GM18526 (cell line): ENCODE measurements around the gene FAM186B.

Experiments
- POLR2A ChIP-seq: IDR thresholded peaks from 3 replicates; pipeline ENCODE4 v1.6.1; 2011; ENCODE audit not compliant: insufficient read length; ENCODE audit errors: extremely low read depth

FAM186B gene

DNA sequence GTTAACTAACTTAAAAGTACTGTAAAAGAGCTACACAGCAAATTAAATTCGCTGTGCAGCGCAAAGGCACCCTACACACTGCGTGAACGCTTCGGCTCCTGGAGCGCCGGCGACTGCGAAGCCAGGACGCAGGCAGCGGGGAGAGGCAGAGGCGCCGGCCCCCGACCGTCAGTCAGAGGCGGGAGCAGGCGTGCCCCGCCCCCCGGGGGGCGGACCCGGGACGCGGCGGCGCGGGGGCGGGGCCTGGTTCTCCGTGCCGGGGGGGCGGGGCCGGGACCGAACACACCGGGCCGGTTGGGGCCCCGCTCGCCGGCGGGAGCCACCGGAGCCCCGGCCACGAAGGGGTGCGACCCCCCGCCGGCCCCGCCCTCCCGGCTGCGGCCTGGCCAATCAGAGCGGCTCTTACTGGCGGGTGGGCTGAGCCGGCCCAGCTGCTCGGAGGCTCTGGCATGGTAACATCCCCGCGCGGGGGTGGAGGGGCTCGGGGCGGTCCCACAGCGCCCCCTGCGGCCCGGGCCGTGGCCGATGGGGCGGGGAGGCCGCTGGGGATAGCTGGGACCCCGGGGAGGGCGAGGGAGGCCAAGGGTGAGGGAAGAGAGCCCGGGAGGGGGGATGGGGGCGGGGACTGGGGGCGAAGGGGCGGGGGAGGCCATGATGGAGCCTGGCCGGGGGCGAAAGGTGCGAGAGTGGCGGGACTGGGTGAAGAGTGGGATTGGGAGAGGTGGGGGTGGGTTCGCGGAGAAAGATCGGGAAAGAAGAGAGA is 17.9 kb upstream of the FAM186B start, which contains the start of gene PRPF40B:
TSS of gene PRPF40B (plus strand) at position 420 of the 763 bp plus-strand sequence. CDS start at position 450, 30 bp downstream.
- peak; percentile 86 for TF ChIP-seq POLR2A

DNA sequence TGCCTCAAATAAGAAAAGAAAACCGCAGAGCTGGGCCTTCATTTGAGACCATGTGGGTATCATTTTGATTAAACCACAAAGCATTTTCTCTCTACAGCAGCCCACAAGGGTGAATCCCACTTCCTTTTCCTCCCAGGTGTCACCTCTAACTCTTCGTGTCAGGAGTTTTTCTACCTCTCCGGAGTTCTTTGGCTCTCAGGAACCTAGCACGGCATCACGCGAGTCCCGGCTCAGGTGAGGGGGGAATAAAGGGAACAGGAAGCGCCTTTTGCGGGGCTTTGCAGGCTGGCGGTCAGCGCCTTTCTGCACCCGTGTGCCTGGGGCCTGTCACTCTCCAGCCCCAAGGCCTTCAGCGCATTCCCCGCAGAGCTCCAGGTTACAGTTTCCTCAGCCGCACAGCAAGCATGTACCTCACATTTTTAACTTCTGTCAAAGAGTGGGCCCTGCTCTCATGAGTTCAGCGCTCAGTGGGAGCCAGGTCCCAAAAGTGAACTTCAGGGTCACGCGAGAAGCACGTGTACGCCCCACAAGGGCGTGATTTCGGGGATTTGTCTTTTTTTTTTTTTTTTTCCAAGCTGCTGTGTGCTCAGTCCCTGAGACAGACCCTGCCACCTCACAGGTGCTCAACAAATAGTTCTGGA is 17.2 kb upstream of the FAM186B start:
- no peak for TF ChIP-seq POLR2A

DNA sequence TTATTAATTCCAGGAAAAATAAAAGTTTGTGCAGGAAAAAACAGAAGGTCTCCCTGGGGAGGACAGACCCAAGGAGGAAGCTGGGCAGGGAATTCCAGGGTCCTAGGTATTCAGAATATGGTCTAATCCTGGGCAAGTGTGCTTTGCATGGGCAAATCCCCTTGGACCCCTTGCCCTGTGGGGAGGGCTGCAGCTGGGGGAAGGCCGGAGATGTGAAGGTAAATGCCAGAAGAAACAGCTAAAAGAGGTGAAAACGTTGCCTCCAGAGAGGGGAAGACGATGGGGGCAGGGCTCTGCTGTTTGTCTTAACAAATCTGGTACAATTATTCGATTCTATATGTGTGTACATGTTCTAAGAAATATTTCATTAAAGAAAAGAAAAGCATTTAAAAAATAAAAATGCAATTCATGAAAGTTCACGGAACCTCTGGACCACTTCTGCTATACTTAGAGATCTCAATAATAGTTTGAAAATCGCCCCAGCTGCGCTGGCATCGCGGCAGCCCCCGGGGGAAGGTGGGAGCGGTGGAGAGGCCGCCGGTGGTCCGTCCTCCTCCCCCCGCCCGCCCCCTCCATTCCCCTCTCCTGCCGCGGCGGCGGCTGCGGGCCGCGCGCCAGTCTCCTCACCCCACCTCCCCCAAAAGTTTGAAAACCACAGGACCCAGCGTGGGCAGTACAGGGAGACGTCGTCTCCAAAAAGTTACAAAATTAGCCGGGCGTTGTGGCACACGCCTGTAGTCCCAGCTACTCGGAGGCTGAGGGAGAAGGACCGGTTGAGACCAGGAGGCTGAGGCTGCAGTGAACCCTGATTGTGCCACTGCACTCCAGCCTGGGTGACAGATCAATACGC is 16.4 kb upstream of the FAM186B start:
- peak; percentile 11 for TF ChIP-seq POLR2A

DNA sequence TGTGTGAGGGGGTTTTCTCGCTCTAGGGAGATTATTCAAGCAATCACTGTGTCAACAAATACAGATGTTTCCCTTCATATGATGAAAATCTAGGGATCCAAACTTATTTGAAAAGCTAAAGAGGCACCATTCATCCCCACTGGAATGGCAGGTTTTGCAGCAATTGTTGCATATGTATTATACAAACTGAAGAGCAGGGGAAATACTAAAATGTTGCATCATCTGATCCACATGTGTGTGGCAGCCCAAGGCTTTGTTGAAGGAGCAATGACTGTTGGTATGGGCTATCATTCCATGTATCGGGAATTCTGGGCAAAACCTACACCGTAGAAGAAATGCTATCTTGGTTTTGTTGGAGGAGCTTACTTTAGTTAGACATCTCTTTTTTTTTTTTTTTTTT is 13.8 kb upstream of the FAM186B start:
- TF ChIP-seq POLR2A: no peak

DNA sequence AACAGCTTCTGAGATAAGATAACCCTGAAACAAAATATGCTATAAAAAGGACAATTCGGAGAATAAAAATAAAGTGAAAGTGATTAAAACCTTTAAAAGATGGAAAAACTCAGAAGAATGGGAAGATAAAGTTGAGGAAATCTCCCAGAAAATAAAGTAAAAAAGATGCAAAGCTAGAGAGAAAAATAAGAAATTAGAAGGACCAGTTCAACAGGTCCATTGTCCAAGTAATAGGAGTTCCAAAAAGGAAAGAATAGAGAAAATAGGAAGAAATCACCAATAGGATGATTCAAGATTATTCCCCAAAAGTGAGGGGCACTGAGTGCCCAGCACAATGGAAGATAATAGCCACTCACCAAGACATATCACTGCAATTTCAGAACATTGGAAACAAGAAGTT is 13.1 kb upstream of the FAM186B start:
- TF ChIP-seq POLR2A: no peak

DNA sequence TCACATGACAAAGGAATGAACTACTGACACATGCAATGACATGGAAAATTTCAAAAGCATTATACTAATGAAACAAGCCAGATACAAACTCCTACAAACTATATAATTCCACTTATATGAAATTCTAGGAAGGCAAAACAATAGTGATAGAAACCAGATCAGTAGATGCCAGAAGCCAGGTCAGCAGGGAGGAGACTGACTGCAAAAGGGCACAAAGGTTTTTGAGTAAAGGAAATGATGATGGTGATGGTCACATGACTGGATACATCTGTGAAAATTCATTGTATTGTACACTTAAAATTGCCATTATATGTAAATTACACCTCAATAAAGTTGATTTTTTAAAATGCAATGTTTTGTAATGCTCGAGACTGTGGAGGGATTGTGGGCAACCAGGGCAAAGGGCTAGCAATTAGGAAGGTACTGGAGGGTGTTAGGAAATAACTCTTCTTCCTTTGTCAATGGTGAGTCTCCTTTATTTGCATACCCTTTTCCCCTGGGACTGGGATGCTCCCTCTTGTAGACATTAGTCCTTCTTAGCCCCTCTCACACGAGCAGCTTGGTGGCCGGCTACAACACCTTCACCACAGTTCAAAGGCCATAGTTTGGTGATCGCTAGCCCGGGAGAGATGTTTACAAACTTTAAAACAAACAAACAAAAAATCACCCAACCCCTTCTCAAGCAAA is 11.2 kb upstream of the FAM186B start:
- TF ChIP-seq POLR2A: no peak

DNA sequence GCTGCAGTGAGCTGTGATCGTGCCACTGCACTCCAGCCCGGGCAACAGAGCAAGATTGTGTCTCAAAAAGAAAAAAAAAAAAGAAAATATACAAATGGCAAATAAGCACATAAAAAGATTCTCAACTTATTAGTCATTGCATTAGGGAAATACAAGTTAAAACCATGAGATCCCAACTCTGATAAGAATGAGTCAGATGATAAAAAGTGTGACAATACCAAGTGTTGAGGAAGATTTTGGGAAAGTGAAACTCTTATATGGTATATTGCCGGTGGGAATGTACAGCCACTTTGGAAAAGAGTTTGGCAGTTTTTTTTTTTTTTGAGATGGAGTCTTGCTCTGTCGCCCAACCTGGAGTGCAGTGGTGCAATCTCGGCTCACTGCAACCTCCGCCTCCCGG is 10.3 kb upstream of the FAM186B start:
- no peak for TF ChIP-seq POLR2A

DNA sequence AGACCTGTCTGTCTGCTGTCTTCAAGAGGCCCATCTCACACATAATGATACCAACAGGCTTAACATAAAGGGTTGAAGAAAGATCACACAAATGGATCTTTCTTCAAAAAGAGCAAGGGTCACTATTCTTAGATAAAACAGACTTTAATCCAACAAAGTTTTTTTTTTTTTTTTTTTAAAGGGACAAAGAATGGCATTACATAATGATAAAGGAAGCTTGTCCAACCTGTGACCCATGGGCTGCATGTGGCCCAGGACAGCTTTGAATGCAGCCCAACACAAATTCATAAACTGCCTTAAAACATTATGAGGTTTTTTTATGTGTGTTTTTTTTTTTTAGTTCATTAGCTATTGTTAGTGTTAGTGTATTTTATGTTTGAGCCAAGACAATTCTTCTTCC is 6.8 kb upstream of the FAM186B start:
- no peak for TF ChIP-seq POLR2A

DNA sequence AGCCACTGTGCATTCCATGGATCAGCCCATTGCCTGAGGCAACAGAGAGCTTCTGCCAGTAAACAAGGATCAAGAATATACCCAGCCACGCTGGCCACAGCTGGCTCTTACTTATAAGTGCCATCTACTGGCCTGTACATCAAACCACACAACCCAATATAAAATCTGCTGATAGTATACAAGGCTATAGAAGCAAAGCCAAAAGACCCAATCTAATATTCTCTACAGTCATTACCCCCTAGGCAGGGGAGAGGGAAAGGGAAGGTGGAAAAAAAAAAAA is 4.4 kb upstream of the FAM186B start:
- no peak for TF ChIP-seq POLR2A

DNA sequence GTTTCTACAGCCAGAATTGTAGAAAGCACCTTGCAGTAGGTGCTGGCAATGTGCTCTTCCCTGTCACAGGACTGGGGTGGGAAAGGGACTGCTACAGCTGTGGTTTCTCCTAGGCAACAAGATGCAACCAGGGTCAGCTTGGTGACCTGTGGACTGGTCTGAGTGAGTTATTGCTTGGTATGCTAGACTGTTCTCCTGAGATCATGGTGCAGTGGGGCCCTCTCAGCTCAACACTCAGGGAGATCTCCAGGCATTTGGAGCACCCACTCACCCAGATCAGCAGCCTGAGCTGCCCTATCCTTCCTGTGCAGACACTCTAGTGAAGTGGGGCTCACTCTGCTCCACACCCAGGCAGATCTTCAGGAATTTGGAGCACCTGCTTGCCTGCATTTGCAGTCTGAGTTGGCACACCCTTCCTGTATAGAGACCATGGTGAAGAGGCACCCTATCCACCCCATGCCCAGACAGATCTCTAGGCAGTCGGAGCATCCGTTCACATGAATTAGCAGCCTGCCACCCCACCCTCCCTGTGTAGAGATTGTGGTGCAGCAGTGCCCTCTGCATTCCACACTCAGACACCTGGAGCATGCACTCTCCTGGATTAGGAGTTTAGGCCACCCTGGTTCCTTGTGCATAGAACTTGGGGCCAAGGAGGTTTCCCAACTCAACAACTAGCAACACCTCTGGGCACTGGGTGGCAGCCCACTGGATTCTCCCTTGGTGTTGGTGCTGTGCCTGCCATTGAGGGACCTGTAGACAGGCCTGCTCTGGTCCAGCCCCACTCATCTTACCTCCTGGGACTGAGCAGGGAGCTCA is 3.8 kb upstream of the FAM186B start:
- TF ChIP-seq POLR2A: no peak

DNA sequence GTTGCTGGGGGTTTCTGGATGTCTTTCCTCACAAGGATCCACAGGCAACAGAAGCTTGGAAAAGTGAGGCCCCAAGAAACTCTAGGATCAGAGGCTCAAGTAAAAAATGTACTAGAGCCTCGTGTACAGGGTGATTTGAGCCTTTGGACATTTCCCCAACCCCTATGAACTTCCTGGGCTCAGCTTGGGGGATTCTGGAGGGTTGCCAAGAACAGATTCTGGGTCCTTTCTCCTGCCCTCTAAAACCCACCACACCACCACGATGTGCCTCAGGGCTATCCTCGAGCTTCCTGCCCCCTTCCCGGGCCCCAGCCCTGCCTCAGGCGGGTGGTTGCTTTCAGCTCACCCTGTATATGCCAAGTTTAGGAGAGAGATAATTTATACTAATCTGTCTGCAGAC is 583 bp downstream of the FAM186B start:
- TF ChIP-seq POLR2A: no peak

DNA sequence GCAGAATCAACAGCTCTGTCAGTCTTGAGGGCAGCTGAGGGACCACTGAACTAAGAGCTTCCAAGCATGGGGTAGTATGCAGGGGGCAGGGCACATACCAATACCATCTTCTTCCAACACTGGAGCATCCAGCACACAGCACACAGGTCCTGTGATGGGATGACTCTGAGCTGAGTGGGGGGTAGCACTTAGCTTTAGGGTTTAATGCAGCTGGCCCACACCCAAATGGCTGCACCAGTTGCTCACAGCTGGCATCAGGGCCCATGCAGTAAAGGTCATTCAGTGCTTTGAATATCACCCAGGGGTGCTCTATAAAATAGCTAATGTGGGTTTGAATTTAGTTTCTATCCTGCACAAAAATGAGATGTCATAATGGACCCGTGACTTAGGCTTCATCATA is 1.7 kb downstream of the FAM186B start:
- TF ChIP-seq POLR2A: no peak

DNA sequence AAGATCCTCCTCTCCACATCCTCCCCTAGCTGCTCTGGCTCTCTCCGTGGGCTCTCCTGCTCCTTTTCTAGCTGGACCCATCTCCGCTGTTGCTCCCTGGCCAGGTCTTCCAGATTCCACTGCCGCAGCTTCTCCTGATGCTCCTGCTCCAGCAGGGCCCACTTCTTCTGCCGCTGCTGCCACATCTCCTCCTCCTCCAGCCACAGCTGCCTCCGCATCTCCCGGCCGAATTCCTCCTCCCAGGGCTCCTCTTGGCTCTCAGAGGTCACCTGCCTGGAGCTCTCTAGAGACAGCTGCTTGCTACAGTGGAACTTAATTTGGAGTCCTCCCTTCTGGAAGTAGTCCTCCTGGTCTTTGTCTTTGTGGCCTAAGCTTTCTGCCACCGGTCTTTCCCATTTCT is 5.5 kb downstream of the FAM186B start:
- TF ChIP-seq POLR2A: no peak

DNA sequence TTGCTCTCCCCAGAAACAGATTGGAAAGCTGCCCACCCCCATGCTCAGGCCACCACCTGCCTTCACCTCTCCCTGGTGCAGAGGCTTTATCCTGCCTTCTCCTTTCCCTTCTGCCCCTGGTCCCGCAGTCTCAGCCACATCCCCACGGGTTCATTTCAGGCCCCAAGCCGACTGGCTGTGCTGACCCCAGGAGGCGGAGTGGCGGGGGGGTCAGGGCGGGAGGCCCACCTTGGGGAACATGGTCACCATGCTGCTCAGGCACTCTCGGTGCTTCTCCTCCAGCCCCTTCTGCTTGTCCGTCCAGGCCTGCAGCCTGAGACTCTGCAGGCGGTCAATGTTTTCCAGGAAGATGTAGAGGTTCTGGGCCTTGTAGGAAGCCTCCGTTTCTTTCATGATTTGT is 6.9 kb downstream of the FAM186B start:
- TF ChIP-seq POLR2A: no peak
